Thyroid gland (tissue), 4 donors: ENCODE data around the gene MTARC2. TPM values are rescaled to one million over a fixed set of nuclear protein-coding genes. Genes with fewer than 3 reads are reported as not detected.

Experiments used
- DNase-seq, 2 donors: peaks; one replicate each; pipeline ENCODE4 v3.0.0-alpha.2; 2019
- H3K27ac ChIP-seq, 3 donors: fragments of 200-600 bp; sonication (generic); 1 replicate in 2 of 3; 2 replicates in 1 of 3; pipeline ENCODE4 v1.5.1; 2016 to 2019; ENCODE audit warnings: mild to moderate bottlenecking in 1 of 3, moderate library complexity in 1 of 3
- H3K27me3 ChIP-seq: fragments of 200-600 bp; sonication (generic); one replicate; pipeline ENCODE4 v1.5.1; 2019
- H3K36me3 ChIP-seq, 2 donors: fragments of 200-600 bp; sonication (generic); one replicate each; pipeline ENCODE4 v1.5.1; 2016 to 2019
- H3K4me1 ChIP-seq, 2 donors: fragments of 200-600 bp; sonication (generic); one replicate each; pipeline ENCODE4 v1.5.1; 2017 to 2019
- H3K4me3 ChIP-seq, 3 donors: fragments of 200-600 bp; sonication (generic); replicated peaks in 1 of 3; 1 replicate in 2 of 3; 2 replicates in 1 of 3; pipeline ENCODE4 v1.5.1; 2016; ENCODE audit warnings: mild to moderate bottlenecking in 1 of 3
- H3K9me3 ChIP-seq: fragments of 200-600 bp; sonication (generic); one replicate; pipeline ENCODE4 v1.5.1; 2017
- POLR2A ChIP-seq, 2 donors: fragments of 450-650 bp; IDR thresholded peaks; one replicate each; pipeline ENCODE4 v1.6.1; 2017; ENCODE audit warnings: antibody characterized with exemption in 2 of 2, mild to moderate bottlenecking in 2 of 2, moderate library complexity in 1 of 2
- WGBS, 2 donors: methylation state at CpG; one replicate each; pipeline ENCODE4 v1.1.5; 2017; 5-methylcytosine and 5-hydroxymethylcytosine counted together
- intact Hi-C: fragments of 100-400 bp; cut with DNase I; formaldehyde crosslinking; loops from one replicate; pipeline ENCODE4 v1.15.1; 2023
- total RNA-seq, 4 donors: library from RNA; depleted of rRNA; stranded (reverse); fragments of >200 nt; gene quantifications; one replicate each; pipeline ENCODE4 v1.2.3, GENCODE V29; 2016
- TF ChIP-seq, protein P1 (sequence below), 6 experiments: fragments of 200-600 bp in 3 of 6; fragments of 450-650 bp in 3 of 6; sonication (generic) in 3 of 6; IDR thresholded peaks; one replicate each; pipeline ENCODE4 v1.5.1; 2016 to 2019; ENCODE audit warnings: antibody characterized with exemption in 6 of 6, mild to moderate bottlenecking in 2 of 6, inconsistent platforms in 1 of 6, moderate library complexity in 1 of 6

The MTARC2 gene
- total RNA-seq, 4 donors from 2014 or later = 69.5 to 81.3 (median 75.8) TPM

GRCh38 chr1:220788900-220789299 is 40.8 kb downstream of the MTARC2 start:
- 55 to 64% methylated on average over 7 of the region's 7 CpGs for WGBS, 2 donors
- H3K36me3 ChIP-seq = no peaks in the 10 kb centered on the region
- peaks cover 59 to 71% of the 10 kb centered on the region in 2 donors for H3K4me1 ChIP-seq
- no peak overlapping the region for H3K4me3 ChIP-seq
- intact Hi-C loops = no loop called here
- peak; percentile 49 to 63 for DNase-seq
- H3K27me3 ChIP-seq = no peaks in the 10 kb centered on the region
- no peaks in the 10 kb centered on the region for H3K9me3 ChIP-seq
- H3K27ac ChIP-seq = peak overlapping the region; percentile 90 to 92 (median 91)
- TF ChIP-seq, protein P1, sequence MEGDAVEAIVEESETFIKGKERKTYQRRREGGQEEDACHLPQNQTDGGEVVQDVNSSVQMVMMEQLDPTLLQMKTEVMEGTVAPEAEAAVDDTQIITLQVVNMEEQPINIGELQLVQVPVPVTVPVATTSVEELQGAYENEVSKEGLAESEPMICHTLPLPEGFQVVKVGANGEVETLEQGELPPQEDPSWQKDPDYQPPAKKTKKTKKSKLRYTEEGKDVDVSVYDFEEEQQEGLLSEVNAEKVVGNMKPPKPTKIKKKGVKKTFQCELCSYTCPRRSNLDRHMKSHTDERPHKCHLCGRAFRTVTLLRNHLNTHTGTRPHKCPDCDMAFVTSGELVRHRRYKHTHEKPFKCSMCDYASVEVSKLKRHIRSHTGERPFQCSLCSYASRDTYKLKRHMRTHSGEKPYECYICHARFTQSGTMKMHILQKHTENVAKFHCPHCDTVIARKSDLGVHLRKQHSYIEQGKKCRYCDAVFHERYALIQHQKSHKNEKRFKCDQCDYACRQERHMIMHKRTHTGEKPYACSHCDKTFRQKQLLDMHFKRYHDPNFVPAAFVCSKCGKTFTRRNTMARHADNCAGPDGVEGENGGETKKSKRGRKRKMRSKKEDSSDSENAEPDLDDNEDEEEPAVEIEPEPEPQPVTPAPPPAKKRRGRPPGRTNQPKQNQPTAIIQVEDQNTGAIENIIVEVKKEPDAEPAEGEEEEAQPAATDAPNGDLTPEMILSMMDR (IDR thresholded peaks at IDR 0.05) = no peak
- TF ChIP-seq POLR2A (IDR thresholded peaks at IDR 0.05) = no peak

DNA sequence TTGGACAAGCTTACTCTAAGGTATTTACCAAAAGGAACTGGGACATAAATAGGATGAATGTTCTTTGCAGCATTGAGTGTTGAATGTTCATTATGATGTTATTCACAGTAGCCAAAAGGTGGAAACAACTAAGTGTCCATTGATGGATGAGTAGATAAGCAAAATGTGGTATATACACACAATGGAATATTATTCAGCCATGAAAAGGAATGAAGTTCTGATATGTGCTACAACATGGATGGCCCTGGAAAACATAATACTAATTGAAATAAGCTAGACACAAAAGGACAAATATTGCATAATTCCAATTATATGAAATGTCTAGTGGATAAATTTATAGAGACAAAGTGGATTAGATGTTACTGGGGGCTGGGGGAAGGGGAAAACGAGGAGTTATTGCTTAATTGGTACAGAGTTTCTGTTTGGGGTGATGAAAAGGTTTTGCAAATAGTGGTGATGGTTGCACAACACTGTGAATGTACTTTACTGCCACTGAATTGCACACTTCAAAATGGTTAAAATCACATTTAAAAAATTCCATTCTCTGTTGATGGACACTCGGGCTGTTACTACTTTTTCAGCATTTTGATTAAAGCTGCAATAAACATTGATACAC is 41.5 kb downstream of the MTARC2 start:
- no peak overlapping the region for H3K4me3 ChIP-seq
- intact Hi-C loops = no loop called here
- 24 to 38% methylated on average over 2 of the region's 2 CpGs for WGBS, 2 donors
- H3K27ac ChIP-seq = peak overlapping the region; percentile 90 to 92 (median 91)
- no peaks in the 10 kb centered on the region for H3K36me3 ChIP-seq
- DNase-seq = peak in 1 of 2 donors; percentile 12
- no peaks in the 10 kb centered on the region for H3K27me3 ChIP-seq
- TF ChIP-seq POLR2A (IDR thresholded peaks at IDR 0.05) = no peak
- TF ChIP-seq, protein P1 (IDR thresholded peaks at IDR 0.05) = no peak
- H3K9me3 ChIP-seq = no peaks in the 10 kb centered on the region
- H3K4me1 ChIP-seq = peaks cover 59 to 69% of the 10 kb centered on the region in 2 donors

- H3K36me3 ChIP-seq = no peaks in the 10 kb centered on the region
- peaks cover 44 to 53% of the 10 kb centered on the region in 2 donors for H3K4me1 ChIP-seq
- TF ChIP-seq, protein P1 (IDR thresholded peaks at IDR 0.05) = no peak
- TF ChIP-seq POLR2A (IDR thresholded peaks at IDR 0.05) = no peak
- intact Hi-C loops = no loop called here
- H3K9me3 ChIP-seq = no peaks in the 10 kb centered on the region
- WGBS, 2 donors = 35 to 41% methylated on average over 6 of the region's 6 CpGs
- H3K4me3 ChIP-seq = no peak overlapping the region
- peak; percentile 45 to 49 for DNase-seq
- H3K27me3 ChIP-seq = no peaks in the 10 kb centered on the region
- peak overlapping the region; percentile 84 to 92 (median 91) for H3K27ac ChIP-seq
Measured at GRCh38 chr1:220791285-220791684, 43.2 kb downstream of the MTARC2 start.

GRCh38 chr1:220791956-220792355 is 43.8 kb downstream of the MTARC2 start:
- H3K36me3 ChIP-seq = no peaks in the 10 kb centered on the region
- 23 to 38% methylated on average over 5 of the region's 5 CpGs for WGBS, 2 donors
- intact Hi-C loops = no loop called here
- H3K27me3 ChIP-seq = no peaks in the 10 kb centered on the region
- H3K27ac ChIP-seq = peak overlapping the region; percentile 84 to 92 (median 91)
- TF ChIP-seq, protein P1 (IDR thresholded peaks at IDR 0.05) = no peak
- no peak for TF ChIP-seq POLR2A (IDR thresholded peaks at IDR 0.05)
- no peaks in the 10 kb centered on the region for H3K9me3 ChIP-seq
- no peak overlapping the region for H3K4me3 ChIP-seq
- peaks cover 41 to 50% of the 10 kb centered on the region in 2 donors for H3K4me1 ChIP-seq
- DNase-seq = peak in 1 of 2 donors; percentile 26

DNA sequence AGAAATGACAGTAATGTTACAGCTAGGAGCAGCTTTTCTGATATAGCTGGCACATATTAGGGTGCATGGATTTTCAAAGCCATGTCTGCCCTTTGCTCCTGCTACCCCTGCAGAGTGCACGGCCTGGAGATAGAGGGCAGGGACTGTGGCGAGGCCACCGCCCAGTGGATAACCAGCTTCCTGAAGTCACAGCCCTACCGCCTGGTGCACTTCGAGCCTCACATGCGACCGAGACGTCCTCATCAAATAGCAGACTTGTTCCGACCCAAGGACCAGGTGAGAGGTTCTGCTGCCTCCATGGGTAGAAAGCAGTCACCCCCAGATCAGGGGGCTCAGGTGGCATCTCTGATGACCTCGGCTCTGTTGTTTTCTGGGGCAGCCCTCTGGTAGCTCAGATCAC is 48.4 kb downstream of the MTARC2 start:
- intact Hi-C loops = no loop called here
- no peak overlapping the region for H3K4me3 ChIP-seq
- H3K9me3 ChIP-seq = no peaks in the 10 kb centered on the region
- H3K27ac ChIP-seq = no peak overlapping the region
- no peak for DNase-seq
- H3K4me1 ChIP-seq = peaks cover 9 to 11% of the 10 kb centered on the region in 2 donors
- WGBS, 2 donors = 81 to 98% methylated on average over 4 to 7 of the region's 10 CpGs
- H3K27me3 ChIP-seq = no peaks in the 10 kb centered on the region
- H3K36me3 ChIP-seq = peaks cover 12 to 26% of the 10 kb centered on the region in 2 donors
- TF ChIP-seq POLR2A (IDR thresholded peaks at IDR 0.05) = no peak
- TF ChIP-seq, protein P1 (IDR thresholded peaks at IDR 0.05) = no peak
